ENCODE measurements around the gene ANKRD44. TPM values are rescaled to one million over a fixed set of nuclear protein-coding genes. Genes with fewer than 3 reads are reported as not detected.

ANKRD44 gene
- total RNA-seq, 1 experiment from 2014 or later, result 7.8 TPM

GRCh38 chr2:196967775-196968174, 342.8 kb downstream of the ANKRD44 start:
- no peaks in the 10 kb centered on the region for H3K27me3 ChIP-seq (ENCODE audit: control insufficient read depth, insufficient read depth, low read length)
- H3K4me1 ChIP-seq (ENCODE audit: control insufficient read depth, insufficient read depth, low read length), result no peaks in the 10 kb centered on the region
- BruUV-seq (replicated peaks), result no TSS peak
- ChIA-PET POLR2A (no interaction called here), CTCF (no interaction called here)
- no peaks in the 10 kb centered on the region for H3K36me3 ChIP-seq (ENCODE audit: control insufficient read depth, insufficient read depth, low read length)
- in situ Hi-C loops (cut with HindIII; ENCODE audit: low pct_unique_long_range_greater_than_20kb, low sequenced_read_pairs) (no loop called here), intact Hi-C loops (cut with micrococcal nuclease; ENCODE audit: unreplicated experiment) (no loop called here)
- DNase-seq (ENCODE audit: low read depth, low spot score) (no peak), ATAC-seq (no peak)
- no peak overlapping the region for H3K27ac ChIP-seq (ENCODE audit: low read length)
- TF ChIP-seq, protein P1, sequence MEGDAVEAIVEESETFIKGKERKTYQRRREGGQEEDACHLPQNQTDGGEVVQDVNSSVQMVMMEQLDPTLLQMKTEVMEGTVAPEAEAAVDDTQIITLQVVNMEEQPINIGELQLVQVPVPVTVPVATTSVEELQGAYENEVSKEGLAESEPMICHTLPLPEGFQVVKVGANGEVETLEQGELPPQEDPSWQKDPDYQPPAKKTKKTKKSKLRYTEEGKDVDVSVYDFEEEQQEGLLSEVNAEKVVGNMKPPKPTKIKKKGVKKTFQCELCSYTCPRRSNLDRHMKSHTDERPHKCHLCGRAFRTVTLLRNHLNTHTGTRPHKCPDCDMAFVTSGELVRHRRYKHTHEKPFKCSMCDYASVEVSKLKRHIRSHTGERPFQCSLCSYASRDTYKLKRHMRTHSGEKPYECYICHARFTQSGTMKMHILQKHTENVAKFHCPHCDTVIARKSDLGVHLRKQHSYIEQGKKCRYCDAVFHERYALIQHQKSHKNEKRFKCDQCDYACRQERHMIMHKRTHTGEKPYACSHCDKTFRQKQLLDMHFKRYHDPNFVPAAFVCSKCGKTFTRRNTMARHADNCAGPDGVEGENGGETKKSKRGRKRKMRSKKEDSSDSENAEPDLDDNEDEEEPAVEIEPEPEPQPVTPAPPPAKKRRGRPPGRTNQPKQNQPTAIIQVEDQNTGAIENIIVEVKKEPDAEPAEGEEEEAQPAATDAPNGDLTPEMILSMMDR (IDR thresholded peaks at IDR 0.05), result no peak
- TF ChIP-seq POLR2AphosphoS5 (IDR thresholded peaks at IDR 0.05; ENCODE audit: low read depth, low read length) (no peak), TCF7L2 (IDR thresholded peaks at IDR 0.05; ENCODE audit: low read depth, low read length) (no peak), SIN3A (IDR thresholded peaks at IDR 0.05; ENCODE audit: borderline replicate concordance, insufficient read depth, low read depth, low read length) (no peak)
- TF ChIP-seq, protein P2, sequence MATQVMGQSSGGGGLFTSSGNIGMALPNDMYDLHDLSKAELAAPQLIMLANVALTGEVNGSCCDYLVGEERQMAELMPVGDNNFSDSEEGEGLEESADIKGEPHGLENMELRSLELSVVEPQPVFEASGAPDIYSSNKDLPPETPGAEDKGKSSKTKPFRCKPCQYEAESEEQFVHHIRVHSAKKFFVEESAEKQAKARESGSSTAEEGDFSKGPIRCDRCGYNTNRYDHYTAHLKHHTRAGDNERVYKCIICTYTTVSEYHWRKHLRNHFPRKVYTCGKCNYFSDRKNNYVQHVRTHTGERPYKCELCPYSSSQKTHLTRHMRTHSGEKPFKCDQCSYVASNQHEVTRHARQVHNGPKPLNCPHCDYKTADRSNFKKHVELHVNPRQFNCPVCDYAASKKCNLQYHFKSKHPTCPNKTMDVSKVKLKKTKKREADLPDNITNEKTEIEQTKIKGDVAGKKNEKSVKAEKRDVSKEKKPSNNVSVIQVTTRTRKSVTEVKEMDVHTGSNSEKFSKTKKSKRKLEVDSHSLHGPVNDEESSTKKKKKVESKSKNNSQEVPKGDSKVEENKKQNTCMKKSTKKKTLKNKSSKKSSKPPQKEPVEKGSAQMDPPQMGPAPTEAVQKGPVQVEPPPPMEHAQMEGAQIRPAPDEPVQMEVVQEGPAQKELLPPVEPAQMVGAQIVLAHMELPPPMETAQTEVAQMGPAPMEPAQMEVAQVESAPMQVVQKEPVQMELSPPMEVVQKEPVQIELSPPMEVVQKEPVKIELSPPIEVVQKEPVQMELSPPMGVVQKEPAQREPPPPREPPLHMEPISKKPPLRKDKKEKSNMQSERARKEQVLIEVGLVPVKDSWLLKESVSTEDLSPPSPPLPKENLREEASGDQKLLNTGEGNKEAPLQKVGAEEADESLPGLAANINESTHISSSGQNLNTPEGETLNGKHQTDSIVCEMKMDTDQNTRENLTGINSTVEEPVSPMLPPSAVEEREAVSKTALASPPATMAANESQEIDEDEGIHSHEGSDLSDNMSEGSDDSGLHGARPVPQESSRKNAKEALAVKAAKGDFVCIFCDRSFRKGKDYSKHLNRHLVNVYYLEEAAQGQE (IDR thresholded peaks at IDR 0.05; ENCODE audit: insufficient read depth in 1 of 2, low read depth in 2 of 2, low read length in 1 of 2), result no peak
- H3K4me3 ChIP-seq (ENCODE audit: low read depth in 2 of 2, low read length in 2 of 2), result no peak overlapping the region
- H3K9me3 ChIP-seq (ENCODE audit: control insufficient read depth, insufficient read depth, low read depth, low read length), result no peaks in the 10 kb centered on the region

- no peaks in the 10 kb centered on the region for H3K4me1 ChIP-seq (ENCODE audit: control insufficient read depth, insufficient read depth, low read length)
- BruUV-seq (replicated peaks), result no TSS peak
- CTCF ChIA-PET, result no interaction called here
- ATAC-seq (no peak), DNase-seq (ENCODE audit: low read depth, low spot score) (no peak)
- no peaks in the 10 kb centered on the region for H3K27me3 ChIP-seq (ENCODE audit: control insufficient read depth, insufficient read depth, low read length)
- POLR2A ChIA-PET, result no interaction called here
- H3K27ac ChIP-seq (ENCODE audit: low read length), result no peak overlapping the region
- TF ChIP-seq TCF7L2 (IDR thresholded peaks at IDR 0.05; ENCODE audit: low read depth, low read length) (no peak), POLR2AphosphoS5 (IDR thresholded peaks at IDR 0.05; ENCODE audit: low read depth, low read length) (no peak), SIN3A (IDR thresholded peaks at IDR 0.05; ENCODE audit: borderline replicate concordance, insufficient read depth, low read depth, low read length) (no peak)
- TF ChIP-seq, protein P2 (IDR thresholded peaks at IDR 0.05; ENCODE audit: insufficient read depth in 1 of 2, low read depth in 2 of 2, low read length in 1 of 2), result no peak
- TF ChIP-seq, protein P1 (IDR thresholded peaks at IDR 0.05), result no peak
- no peaks in the 10 kb centered on the region for H3K36me3 ChIP-seq (ENCODE audit: control insufficient read depth, insufficient read depth, low read length)
- no peaks in the 10 kb centered on the region for H3K9me3 ChIP-seq (ENCODE audit: control insufficient read depth, insufficient read depth, low read depth, low read length)
- H3K4me3 ChIP-seq (ENCODE audit: low read depth in 2 of 2, low read length in 2 of 2), result no peak overlapping the region
- intact Hi-C loops (cut with micrococcal nuclease; ENCODE audit: unreplicated experiment), result no loop called here
- in situ Hi-C loops (cut with HindIII; ENCODE audit: low pct_unique_long_range_greater_than_20kb, low sequenced_read_pairs), result no loop called here
Measured at GRCh38 chr2:196967116-196967515, 343.5 kb downstream of the ANKRD44 start.
